Upper lobe of left lung (tissue), 6 donors: ENCODE measurements around the gene SLAMF9. TPM values are rescaled to one million over a fixed set of nuclear protein-coding genes. Genes with fewer than 3 reads are reported as not detected.

ENCODE experiments used
- ATAC-seq, 2 donors: fragments of 200-7000 bp; cut with Tn5 transposase; one replicate each; pipeline ENCODE4 v1.9.1; 2022; ENCODE audit warnings: mild to moderate bottlenecking in 2 of 2, moderate library complexity in 2 of 2; ENCODE audit not compliant: low FRiP score in 2 of 2
- DNase-seq, 2 donors: peaks; one replicate each; pipeline ENCODE4 v3.0.0-alpha.2; 2019 to 2020
- H3K27ac ChIP-seq, 4 donors: fragments of 200-600 bp; sonication (generic); one replicate each; pipeline ENCODE4 v1.5.1; 2016 to 2019
- H3K27me3 ChIP-seq, 4 donors: fragments of 200-600 bp; sonication (generic); one replicate each; pipeline ENCODE4 v1.5.1; 2017 to 2019
- H3K36me3 ChIP-seq, 4 donors: fragments of 200-600 bp; sonication (generic); one replicate each; pipeline ENCODE4 v1.5.1; 2016 to 2019
- H3K4me1 ChIP-seq, 4 donors: fragments of 200-600 bp; sonication (generic); one replicate each; pipeline ENCODE4 v1.5.1; 2018 to 2019
- H3K4me3 ChIP-seq, 4 donors: fragments of 200-600 bp; sonication (generic); one replicate each; pipeline ENCODE4 v1.5.1; 2017 to 2019; ENCODE audit warnings: mild to moderate bottlenecking in 2 of 4, moderate library complexity in 1 of 4
- H3K9me3 ChIP-seq, 4 donors: fragments of 200-600 bp; sonication (generic); one replicate each; pipeline ENCODE4 v1.5.1; 2018 to 2019
- CTCF ChIP-seq, 6 experiments: fragments of 450-650 bp in 4 of 6; fragments of 200-600 bp in 2 of 6; sonication (generic) in 2 of 6; IDR thresholded peaks; one replicate each; pipeline ENCODE4 v1.5.1; 2016 to 2019; ENCODE audit warnings: antibody characterized with exemption in 6 of 6
- EP300 ChIP-seq, 4 donors: sonication (generic); formaldehyde crosslinking; IDR thresholded peaks; one replicate each; pipeline ENCODE4 v1.5.1; 2017; ENCODE audit warnings: antibody characterized with exemption in 4 of 4, control low read depth in 2 of 4
- POLR2A ChIP-seq, 4 donors: fragments of 450-650 bp; IDR thresholded peaks; one replicate each; pipeline ENCODE4 v1.5.1; 2016 to 2017; ENCODE audit warnings: antibody characterized with exemption in 4 of 4, mild to moderate bottlenecking in 2 of 4
- POLR2AphosphoS5 ChIP-seq, 2 donors: sonication (generic); formaldehyde crosslinking; IDR thresholded peaks; one replicate each; pipeline ENCODE4 v1.5.1; 2017; ENCODE audit warnings: antibody characterized with exemption in 2 of 2
- WGBS, 2 donors: methylation state at CpG; one replicate each; pipeline ENCODE4 v1.1.5; 2017 to 2018; 5-methylcytosine and 5-hydroxymethylcytosine counted together
- total RNA-seq, 6 donors: library from RNA; depleted of rRNA in 4 of 6; stranded (reverse); fragments of >200 nt in 4 of 6; gene quantifications; one replicate each; pipeline versions ENCODE4 v1.1.0 to v1.2.1, GENCODE V29; 2016 to 2021
- donor health status: DM: no; HTN: no; CAD: no; lungs with moderate emphysema.
- donor health status: DM: no; HTN: yes; CAD: no; lungs with severe emphysema.

SLAMF9 gene
- total RNA-seq, 6 donors from 2014 or later = 0.34 TPM; not detected in 5

- no peaks in the 10 kb centered on the region for H3K9me3 ChIP-seq
- peak overlapping the region; percentile 39 to 99 (median 82) for H3K4me3 ChIP-seq
- H3K36me3 ChIP-seq = peaks cover 21 to 41% (median 29%) of the 10 kb centered on the region in 4 donors
- H3K4me1 ChIP-seq = peaks cover 61 to 72% (median 65%) of the 10 kb centered on the region in 4 donors
- TF ChIP-seq CTCF (IDR thresholded peaks at IDR 0.05) (no peak), POLR2A (IDR thresholded peaks at IDR 0.05) (no peak), EP300 (IDR thresholded peaks at IDR 0.05) (peak in 2 of 4 donors; percentile 72 to 92), POLR2AphosphoS5 (IDR thresholded peaks at IDR 0.05) (peak; percentile 87 to 95)
- no peaks in the 10 kb centered on the region for H3K27me3 ChIP-seq
- H3K27ac ChIP-seq = peak overlapping the region; percentile 97 to 99 (median 97)
- peak; percentile 75 to 87 for DNase-seq
- WGBS, 2 donors = 21 to 59% methylated on average over 2 to 8 of the region's 8 CpGs
- ATAC-seq = peak; percentile 14 to 32
Observed at GRCh38 chr1:159922511-159923202, 31.4 kb downstream of the SLAMF9 start.

DNA sequence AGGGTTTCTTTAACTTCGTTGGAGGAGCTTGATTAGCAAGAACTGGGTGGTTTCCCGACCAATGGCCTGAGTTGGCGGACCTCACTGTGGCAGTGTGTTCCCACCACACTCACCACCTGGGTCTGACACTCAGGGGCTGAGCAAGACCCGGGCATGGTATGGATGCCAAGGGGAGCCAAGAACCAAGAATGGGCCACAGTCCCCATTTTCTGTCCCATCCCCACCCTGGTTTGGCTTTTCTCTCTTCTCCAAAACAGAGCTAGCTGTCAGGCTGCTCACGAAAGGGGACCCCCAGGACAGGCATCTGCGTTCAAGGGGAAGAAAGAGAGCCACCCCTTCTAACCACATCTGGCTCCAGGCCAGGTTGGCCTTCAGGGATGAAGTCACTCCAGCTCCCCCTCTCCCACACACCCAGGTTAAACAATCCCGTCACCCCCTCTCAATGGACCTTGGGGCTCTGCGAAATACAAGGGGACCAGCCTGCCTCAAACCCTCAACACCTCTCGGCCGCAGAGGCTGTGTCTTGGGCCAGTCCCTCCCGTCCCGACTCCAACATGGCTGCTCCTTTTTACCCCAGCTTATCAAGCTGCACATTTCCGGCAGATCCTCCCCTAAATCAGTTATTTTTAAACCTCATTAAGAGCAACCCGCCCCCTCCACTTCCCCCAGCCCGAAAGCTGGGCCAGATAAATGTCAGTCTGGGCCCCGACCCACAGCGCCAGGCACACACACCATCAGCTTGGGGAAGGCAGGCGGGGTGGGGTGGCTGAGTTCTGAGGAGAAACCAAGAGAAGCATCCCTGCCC is 32.1 kb downstream of the SLAMF9 start:
- TF ChIP-seq POLR2A (IDR thresholded peaks at IDR 0.05) (no peak), POLR2AphosphoS5 (IDR thresholded peaks at IDR 0.05) (peak; percentile 23 to 52), CTCF (IDR thresholded peaks at IDR 0.05) (no peak)
- ATAC-seq = no peak
- WGBS, 2 donors = 26 to 35% methylated on average over 17 to 18 of the region's 18 CpGs
- H3K9me3 ChIP-seq = no peaks in the 10 kb centered on the region
- peak in 1 of 2 donors; percentile 31 for DNase-seq
- peaks cover 67 to 79% (median 72%) of the 10 kb centered on the region in 4 donors for H3K4me1 ChIP-seq
- H3K27me3 ChIP-seq = no peaks in the 10 kb centered on the region
- H3K36me3 ChIP-seq = peaks cover 21 to 49% (median 36%) of the 10 kb centered on the region in 4 donors
- peak overlapping the region; percentile 39 to 99 (median 82) for H3K4me3 ChIP-seq
- H3K27ac ChIP-seq = peak overlapping the region; percentile 97 to 99 (median 97)

DNA sequence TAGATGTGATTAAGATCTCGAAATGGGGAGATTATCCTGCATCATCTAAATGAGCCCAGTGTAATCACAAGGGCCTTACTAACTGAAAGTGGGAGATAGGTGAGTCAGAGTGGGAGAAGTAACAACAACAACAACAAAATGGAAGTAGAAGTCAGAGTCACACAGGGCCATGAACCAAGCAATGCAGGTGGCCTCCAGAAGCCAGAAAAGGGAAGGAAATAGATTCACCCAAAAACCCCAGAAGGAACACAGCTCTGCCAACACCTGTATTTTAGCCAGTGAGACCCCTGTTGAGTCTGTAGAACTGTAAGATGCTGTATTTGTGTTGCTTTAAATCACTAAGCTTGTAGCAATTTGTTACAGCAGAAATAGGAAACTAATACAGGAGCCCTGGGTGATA is 32.8 kb downstream of the SLAMF9 start:
- DNase-seq (no peak), ATAC-seq (no peak)
- Histone ChIP-seq H3K4me1 (peaks cover 72 to 83% (median 77%) of the 10 kb centered on the region in 4 donors), H3K4me3 (peak overlapping the region in 2 of 4 donors; percentile 82 to 99), H3K27me3 (no peaks in the 10 kb centered on the region), H3K36me3 (peaks cover 21 to 54% (median 43%) of the 10 kb centered on the region in 4 donors), H3K27ac (peak overlapping the region; percentile 97 to 99 (median 97)), H3K9me3 (no peaks in the 10 kb centered on the region)
- TF ChIP-seq EP300 (IDR thresholded peaks at IDR 0.05) = no peak
- no peak for TF ChIP-seq POLR2A (IDR thresholded peaks at IDR 0.05)
- TF ChIP-seq CTCF (IDR thresholded peaks at IDR 0.05) = no peak
- TF ChIP-seq POLR2AphosphoS5 (IDR thresholded peaks at IDR 0.05) = no peak
- WGBS, 2 donors = 47 to 64% methylated on average over 1 of the region's 1 CpG

GRCh38 chr1:159920651-159921050 is 33.4 kb downstream of the SLAMF9 start:
- H3K4me1 ChIP-seq = peaks cover 71 to 83% (median 77%) of the 10 kb centered on the region in 4 donors
- peak overlapping the region; percentile 97 to 99 (median 97) for H3K27ac ChIP-seq
- 53 to 55% methylated on average over 1 of the region's 1 CpG for WGBS, 2 donors
- ATAC-seq (no peak), DNase-seq (no peak)
- H3K36me3 ChIP-seq = peaks cover 21 to 57% (median 45%) of the 10 kb centered on the region in 4 donors
- H3K27me3 ChIP-seq = no peaks in the 10 kb centered on the region
- no peaks in the 10 kb centered on the region for H3K9me3 ChIP-seq
- H3K4me3 ChIP-seq = peak overlapping the region in 1 of 4 donors; percentile 82
- TF ChIP-seq POLR2AphosphoS5 (IDR thresholded peaks at IDR 0.05) = no peak
- no peak for TF ChIP-seq EP300 (IDR thresholded peaks at IDR 0.05)
- TF ChIP-seq POLR2A (IDR thresholded peaks at IDR 0.05) = no peak
- TF ChIP-seq CTCF (IDR thresholded peaks at IDR 0.05) = no peak
